Measurements from ENCODE around the gene F7.
"Not testable (repeated sequence)": the region's sequence is repeated elsewhere in the genome, so short reads cannot be mapped to it uniquely, and the experiment has no call there.

Gene F7

DNA sequence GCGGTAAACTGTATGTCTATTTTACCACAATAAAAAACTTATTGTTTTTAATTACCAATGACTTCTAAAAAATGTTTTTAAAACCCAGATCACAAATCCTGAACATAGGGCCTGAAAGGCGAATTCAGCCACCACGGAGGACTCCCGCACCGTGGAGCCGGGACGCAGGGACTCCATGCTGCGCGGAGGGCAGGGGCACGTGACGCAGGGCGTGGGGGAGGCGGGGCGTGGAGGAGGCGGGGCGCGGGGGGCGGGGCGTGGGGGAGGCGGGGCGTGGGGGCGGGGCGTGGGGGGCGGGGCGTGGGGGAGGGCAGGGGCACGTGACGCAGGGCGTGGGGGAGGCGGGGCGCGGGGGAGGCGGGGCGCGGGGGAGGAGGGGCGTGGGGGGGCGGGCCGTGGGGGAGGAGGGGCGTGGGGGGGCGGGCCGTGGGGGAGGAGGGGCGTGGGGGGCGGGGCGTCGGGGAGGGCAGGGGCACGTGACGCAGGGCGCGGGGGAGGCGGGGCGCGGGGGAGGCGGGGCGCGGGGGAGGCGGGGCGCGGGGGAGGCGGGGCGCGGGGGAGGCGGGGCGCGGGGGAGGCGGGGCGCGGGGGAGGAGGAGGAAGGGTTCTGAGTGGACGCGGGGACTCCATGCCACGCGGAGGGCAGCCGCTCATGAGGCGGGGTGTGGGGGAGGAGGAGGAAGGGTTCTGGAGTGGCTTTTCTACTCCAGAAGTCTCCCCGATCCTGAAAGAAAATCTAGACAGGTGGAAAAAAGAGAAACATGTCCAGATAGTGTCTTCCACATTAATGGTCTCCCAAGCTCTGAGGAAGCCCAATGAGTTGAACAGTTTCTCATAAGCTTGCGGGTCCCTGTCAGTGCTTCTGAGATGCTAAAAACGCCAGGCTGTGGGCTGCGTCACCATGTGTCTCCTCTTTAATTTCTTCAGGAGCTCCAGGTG lies 48.5 kb downstream of the F7 start:
- DNase-seq (ENCODE audit: low read depth): no peak

DNA sequence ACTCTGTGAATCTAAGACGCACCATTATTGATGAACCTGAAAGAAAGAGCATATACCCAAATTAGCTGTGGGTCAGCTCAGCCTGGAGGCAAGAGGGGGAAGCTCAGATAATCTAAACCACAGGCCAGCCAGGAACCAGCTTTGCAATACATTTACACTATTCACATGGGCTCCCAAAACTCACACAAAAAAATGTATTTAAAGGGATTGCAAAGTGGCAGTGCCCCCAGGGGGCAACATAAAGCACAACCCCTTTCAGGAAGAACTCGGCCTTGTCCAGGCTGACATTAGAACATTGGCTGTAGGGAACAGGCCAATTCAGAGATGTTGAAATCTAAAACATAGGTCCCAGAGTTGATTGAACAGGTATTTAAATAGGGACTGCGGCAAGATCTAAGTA lies 49.6 kb downstream of the F7 start:
- no peak for DNase-seq (ENCODE audit: low read depth)

- DNase-seq (ENCODE audit: low read depth): no peak
Observed at GRCh38 chr13:113155982-113156655, 50.5 kb downstream of the F7 start.

DNA sequence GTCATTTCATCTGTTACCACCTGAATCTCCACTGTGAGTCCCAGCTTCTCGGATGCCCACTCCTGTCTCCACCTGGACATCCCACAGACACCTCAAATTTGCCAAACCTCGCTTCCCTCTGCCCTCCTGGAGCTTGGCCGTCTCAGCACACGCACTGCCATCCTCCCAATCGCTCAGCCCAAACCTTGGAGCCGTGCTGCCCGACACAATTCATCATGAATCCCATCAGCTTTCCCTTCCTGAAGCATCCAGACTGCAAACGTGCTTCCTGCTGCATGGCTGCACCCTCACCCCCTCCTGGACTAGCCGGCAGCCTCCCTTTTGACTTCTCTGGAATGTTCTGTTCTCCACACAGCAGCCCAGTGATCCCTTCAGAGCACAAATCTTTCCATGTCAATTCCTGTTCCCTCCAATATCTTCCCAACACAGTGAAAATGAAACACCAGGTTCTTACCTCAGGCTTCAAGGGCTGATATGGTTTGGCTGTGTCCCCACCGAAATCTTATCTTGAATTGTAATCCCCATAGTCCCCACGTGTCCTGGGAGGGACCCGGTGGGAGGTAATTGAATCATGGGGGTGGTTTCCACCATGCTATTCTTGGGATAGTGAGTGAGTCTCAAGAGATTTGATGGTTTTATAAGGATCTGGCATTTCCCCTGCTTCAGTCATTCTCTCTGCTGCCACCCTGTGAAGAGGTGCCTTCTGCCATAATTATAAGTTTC lies 51.8 kb downstream of the F7 start:
- no peak for DNase-seq (ENCODE audit: low read depth)

DNA sequence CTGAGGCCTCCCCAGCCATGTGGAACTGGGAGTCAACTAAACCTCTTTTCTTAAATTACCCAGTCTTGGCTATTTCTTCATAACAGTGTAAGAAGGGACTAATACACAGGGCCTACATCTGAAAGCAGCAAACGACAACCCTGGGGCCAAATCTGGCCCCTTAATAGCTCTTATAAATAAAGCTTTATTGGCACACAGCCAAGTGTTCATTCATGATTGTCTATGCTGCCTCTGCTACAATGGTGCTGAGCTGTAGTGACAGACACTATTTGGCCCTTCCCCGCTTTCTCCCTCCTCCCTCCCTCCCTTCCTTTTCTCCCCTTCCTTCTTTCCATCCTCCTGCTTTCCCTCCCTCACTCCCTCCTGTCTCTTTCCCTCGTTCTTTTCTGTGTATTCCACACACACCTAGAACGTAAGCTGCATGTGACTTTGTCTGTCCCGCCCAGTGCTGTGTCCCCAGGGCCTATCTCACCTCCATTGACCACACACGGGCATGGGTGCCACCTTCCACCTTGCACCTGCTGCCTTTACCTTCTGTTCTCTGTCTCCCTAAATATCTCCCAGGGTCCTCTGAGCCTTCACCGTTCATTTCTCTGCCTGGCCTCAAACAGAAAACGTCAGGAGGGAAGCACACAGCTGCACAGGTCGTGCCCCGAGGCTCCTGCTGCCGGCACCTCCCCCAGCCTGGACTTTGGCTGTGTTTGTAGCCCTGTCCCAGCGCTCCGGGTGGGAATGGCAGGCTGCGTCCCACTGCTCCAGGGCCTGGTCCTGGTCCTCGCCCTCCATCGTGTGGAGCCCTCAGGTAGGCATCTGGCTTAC lies 52.5 kb downstream of the F7 start, which contains the start of gene PROZ:
Gene PROZ (plus strand): TSS at position 720 of the 819 bp plus-strand sequence. CDS start 13 bp downstream, at position 733.
- no peak for DNase-seq (ENCODE audit: low read depth)

DNA sequence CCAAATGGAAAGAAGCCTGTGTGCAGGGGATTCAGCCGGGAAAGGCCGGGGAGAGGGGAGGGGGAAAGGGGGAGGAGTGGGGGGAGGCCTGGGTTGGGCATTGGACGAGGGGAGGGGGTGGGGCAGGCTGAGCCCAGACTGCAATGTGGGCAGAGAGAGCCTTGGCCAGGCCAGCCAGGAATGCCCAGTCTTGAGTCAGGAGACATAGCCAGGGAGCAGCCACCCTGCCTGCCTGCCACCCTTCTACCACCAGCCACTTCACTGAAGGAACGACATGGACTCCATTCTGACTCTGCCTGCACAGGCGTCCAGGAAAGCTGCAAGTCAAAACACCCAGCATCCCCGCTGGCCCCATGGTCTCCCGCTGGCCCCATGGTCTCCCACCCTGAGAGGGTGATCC lies 53.4 kb downstream of the F7 start:
- DNase-seq (ENCODE audit: low read depth): no peak

- no peak for DNase-seq (ENCODE audit: low read depth)
Observed at GRCh38 chr13:113159701-113160100, 54.1 kb downstream of the F7 start.

- DNase-seq (ENCODE audit: low read depth): no peak
Observed at GRCh38 chr13:113160983-113161382, 55.4 kb downstream of the F7 start.

GRCh38 chr13:113161433-113161832 lies 55.8 kb downstream of the F7 start:
- DNase-seq (ENCODE audit: low read depth): no peak

DNA sequence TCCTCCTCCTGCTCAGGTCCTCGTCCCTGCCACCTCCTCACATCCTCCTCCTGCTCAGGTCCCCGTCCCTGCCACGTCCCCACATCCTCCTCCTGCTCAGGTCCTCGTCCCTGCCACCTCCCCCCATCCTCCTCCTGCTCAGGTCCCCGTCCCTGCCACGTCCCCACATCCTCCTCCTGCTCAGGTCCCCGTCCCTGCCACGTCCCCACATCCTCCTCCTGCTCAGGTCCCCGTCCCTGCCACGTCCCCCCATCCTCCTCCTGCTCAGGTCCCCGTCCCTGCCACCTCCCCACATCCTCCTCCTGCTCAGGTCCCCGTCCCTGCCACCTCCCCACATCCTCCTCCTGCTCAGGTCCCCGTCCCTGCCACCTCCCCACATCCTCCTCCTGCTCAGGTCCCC lies 56.4 kb downstream of the F7 start:
- not testable (repeated sequence) for DNase-seq (ENCODE audit: low read depth)

GRCh38 chr13:113162783-113163685 lies 57.4 kb downstream of the F7 start:
- DNase-seq (ENCODE audit: low read depth): no peak

DNA sequence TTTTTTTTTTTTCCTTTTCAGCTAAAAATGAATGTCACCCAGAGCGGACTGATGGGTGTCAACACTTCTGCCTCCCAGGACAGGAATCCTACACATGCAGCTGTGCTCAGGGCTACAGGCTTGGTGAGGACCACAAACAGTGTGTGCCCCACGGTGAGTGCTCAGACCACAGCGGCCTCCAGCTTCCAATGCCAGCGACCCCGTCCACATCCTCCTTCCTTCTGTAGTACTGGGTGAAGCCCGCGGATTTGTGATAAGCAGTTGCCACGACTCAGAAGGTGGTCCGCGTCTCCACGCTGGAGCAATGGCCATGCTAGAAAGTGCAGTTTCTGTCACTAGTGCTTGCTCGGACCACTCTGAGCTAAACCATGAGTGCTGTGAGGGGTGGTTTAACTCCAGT lies 58.9 kb downstream of the F7 start:
- no peak for DNase-seq (ENCODE audit: low read depth)

GRCh38 chr13:113166266-113166665 lies 60.7 kb downstream of the F7 start:
- DNase-seq (ENCODE audit: low read depth): no peak

GRCh38 chr13:113166681-113167080 lies 61.1 kb downstream of the F7 start:
- no peak for DNase-seq (ENCODE audit: low read depth)

DNA sequence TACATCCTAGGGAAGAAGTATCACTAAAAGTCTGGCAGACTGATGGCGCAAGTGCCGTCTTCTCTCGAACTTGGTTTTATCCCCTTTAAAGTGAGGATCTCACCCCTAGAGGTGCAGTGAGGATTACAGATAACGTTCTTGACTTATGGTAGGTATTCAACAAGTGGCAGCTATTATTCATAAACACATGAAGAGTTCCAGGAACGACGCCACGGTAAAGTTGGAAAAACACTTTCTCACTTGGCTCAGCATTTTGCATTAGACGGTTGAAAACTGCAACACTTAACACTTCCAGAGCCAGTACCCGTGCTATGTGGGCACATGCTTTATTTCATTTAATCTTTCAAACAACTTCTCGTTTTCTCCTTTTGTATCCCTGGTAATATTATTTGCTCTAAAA lies 61.6 kb downstream of the F7 start:
- DNase-seq (ENCODE audit: low read depth): no peak

DNA sequence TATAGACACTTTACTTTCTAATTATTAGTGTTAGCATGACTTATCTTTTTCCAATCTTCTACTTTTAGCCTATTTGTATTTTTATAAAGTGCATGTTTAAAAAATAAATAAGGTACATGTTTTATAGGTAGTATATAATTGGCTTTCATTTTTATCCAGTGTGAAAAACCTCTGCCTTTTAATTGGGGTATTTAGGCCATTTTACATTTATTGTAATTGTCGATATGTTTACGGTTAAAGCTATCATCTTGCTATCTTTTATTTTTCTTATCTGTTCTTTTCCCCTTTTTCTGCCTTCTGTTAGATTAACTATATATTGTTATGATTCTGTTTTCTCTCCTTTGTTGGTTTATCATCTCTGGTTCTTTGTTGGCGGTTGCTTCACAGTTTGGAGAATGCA lies 62.0 kb downstream of the F7 start:
- no peak for DNase-seq (ENCODE audit: low read depth)

- DNase-seq (ENCODE audit: low read depth): no peak
Observed at GRCh38 chr13:113168211-113168610, 62.6 kb downstream of the F7 start.

DNA sequence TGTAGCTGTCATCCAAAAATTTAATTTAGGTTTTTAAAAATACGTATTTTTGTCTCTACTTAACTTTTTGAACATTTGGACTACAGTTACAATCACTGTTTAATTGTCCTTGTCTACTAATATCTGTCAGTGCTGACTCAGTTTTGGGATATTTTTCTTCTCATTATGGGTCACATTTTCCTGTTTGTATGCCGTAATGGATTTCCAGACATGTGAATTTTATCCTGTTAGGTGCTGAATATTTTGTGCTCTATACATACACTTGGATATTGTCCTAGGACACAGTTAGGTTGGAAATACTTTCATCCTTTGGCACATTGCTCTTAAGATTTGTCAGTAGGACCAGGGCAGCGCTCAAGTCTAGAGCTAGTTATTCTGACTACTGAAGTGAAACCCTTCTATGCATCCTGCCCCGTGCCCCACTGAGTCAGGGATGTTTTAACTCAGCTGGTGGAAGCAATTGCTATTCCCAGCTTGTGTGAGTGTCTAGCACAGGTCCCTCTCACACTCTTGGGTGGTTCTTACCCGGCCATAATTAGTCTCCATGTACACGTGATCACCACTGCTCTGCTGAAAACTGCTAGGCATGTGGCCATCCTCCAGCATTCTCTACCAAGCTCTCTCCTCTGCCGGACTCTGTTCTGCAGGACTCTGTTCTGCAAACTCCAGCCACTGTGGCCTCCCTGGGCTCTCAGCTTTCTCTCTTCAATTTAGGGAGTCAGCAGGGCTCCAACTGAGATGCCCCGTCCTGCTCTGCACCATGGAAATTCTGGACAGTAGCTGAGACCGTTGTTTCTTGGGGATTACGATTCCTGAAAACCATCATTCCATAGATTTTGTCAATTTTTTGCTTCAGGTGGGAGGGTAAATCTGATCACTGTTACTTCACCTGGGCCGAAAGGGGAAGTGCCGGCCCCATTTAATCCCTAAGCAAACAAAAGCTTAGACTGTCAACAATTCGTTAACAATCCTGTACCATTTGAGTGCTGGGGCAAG lies 64.0 kb downstream of the F7 start:
- no peak for DNase-seq (ENCODE audit: low read depth)

Measured in non-pigmented ciliary epithelial cell (primary cell).